ENCODE measurements around the gene PTH1R. TPM values are rescaled to one million over a fixed set of nuclear protein-coding genes. Genes with fewer than 3 reads are reported as not detected.

The PTH1R gene
- polyA plus RNA-seq, 1 donor (not counting 4 experiments of a cell fraction or from before 2014, with no cell fraction given), result not detected

DNA sequence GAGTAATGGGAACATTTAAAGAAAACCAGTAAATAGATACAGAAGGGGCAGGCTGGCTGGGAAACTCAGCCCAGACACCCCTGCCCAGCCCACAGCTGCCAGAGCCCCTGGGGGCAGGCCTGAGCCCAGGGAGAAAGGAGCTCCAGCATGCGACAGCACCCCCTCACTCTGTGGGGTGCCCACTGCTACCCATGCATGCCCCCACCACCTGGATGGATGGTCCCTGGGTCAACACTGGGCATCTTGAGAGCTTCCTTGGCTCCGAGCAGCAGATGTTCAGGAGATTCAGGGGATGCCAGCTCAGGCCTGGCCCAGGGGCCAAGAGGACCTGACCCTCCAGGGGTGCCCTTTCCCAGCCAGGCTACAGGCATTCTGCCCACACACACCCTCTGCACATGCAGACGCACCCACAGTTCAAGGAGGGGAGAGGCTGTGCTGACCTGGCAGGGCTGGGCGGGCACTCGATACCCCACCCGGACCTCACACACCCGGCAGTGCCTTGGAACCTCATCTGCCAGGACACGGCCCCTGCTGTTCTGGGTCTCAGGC is 31.5 kb downstream of the PTH1R start:
- Histone ChIP-seq H3K4me1 (ENCODE audit: control insufficient read depth, extremely low read depth, insufficient read depth, low read length) (peaks cover 12% of the 10 kb centered on the region), H3K4me3 (ENCODE audit: control insufficient read depth in 2 of 3, extremely low read depth in 1 of 3, insufficient read depth in 2 of 3, low read depth in 1 of 3, low read length in 3 of 3) (no peak overlapping the region), H2AFZ (ENCODE audit: control insufficient read depth, low read length) (no peak overlapping the region), H4K20me1 (ENCODE audit: control insufficient read depth, extremely low read depth, insufficient read depth, low read length) (no peaks in the 10 kb centered on the region), H3K27ac (ENCODE audit: control insufficient read depth, insufficient read depth, low read length) (no peak overlapping the region), H3K79me2 (ENCODE audit: control insufficient read depth, insufficient read depth, low read length) (no peaks in the 10 kb centered on the region), H3K9ac (ENCODE audit: control insufficient read depth, extremely low read depth, insufficient read depth, low read length) (no peak overlapping the region), H3K9me1 (ENCODE audit: control insufficient read depth, extremely low read depth, insufficient read depth, low read length) (no peaks in the 10 kb centered on the region), H3K9me3 (ENCODE audit: control insufficient read depth, low read depth, low read length) (no peaks in the 10 kb centered on the region), H3K27me3 (ENCODE audit: control insufficient read depth, extremely low read depth, insufficient read depth, low read length) (no peaks in the 10 kb centered on the region), H3K36me3 (ENCODE audit: control insufficient read depth in 2 of 2, extremely low read depth in 1 of 2, insufficient read depth in 2 of 2, low read length in 2 of 2) (no peaks in the 10 kb centered on the region), H3K4me2 (ENCODE audit: control insufficient read depth, extremely low read depth, insufficient read depth, low read depth, low read length) (peak overlapping the region; percentile 17)
- FAIRE-seq (no peak), DNase-seq (ENCODE audit: low read depth, low spot score) (no peak)
- dilution Hi-C loops (cut with MboI; ENCODE audit: extremely low pct_ligation_motif_present, low sequenced_read_pairs), result no loop called here
- TF ChIP-seq EZH2 (IDR thresholded peaks at IDR 0.05; ENCODE audit: low read length), result no peak
- TF ChIP-seq, protein P1, sequence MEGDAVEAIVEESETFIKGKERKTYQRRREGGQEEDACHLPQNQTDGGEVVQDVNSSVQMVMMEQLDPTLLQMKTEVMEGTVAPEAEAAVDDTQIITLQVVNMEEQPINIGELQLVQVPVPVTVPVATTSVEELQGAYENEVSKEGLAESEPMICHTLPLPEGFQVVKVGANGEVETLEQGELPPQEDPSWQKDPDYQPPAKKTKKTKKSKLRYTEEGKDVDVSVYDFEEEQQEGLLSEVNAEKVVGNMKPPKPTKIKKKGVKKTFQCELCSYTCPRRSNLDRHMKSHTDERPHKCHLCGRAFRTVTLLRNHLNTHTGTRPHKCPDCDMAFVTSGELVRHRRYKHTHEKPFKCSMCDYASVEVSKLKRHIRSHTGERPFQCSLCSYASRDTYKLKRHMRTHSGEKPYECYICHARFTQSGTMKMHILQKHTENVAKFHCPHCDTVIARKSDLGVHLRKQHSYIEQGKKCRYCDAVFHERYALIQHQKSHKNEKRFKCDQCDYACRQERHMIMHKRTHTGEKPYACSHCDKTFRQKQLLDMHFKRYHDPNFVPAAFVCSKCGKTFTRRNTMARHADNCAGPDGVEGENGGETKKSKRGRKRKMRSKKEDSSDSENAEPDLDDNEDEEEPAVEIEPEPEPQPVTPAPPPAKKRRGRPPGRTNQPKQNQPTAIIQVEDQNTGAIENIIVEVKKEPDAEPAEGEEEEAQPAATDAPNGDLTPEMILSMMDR (optimal IDR thresholded peaks at IDR 0.05 in 1 of 3, IDR thresholded peaks at IDR 0.05 in 1 of 3, conservative IDR thresholded peaks at IDR 0.05 in 1 of 3; ENCODE audit: extremely low read depth in 1 of 3, insufficient read depth in 2 of 3, low read length in 3 of 3), result no peak

DNA sequence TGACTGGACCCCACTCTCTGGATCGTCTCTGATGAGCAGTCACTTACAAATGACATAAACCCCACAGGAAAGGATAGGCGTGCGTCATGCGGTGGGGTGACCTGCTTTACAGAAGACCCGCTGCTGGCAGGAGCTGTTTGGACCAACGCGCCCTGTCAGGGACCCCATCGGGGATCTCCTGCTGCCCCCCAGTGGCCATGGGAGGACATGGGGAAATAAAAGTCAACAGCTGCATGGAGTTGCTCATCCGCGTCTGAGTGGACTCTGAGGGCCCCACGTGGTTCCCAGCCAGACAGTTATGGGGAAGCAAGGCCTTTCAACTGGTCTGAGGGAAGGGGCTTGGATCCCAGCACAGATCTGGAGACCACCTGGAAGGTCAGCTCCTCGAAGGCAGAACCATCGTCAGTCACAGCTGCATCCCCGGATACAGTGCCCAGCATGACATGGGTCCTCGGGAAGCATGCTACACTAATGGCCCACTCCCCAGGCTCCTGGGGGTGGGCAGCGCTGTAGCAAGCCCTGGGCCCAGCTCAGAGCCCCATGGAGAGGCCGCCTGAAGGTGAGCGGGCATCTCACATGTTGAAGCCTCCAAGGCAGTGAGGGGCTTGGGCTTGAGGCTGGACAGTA is 32.1 kb downstream of the PTH1R start:
- Histone ChIP-seq H3K9ac (ENCODE audit: control insufficient read depth, extremely low read depth, insufficient read depth, low read length) (no peak overlapping the region), H3K4me2 (ENCODE audit: control insufficient read depth, extremely low read depth, insufficient read depth, low read depth, low read length) (peak overlapping the region; percentile 17), H3K36me3 (ENCODE audit: control insufficient read depth in 2 of 2, extremely low read depth in 1 of 2, insufficient read depth in 2 of 2, low read length in 2 of 2) (no peaks in the 10 kb centered on the region), H4K20me1 (ENCODE audit: control insufficient read depth, extremely low read depth, insufficient read depth, low read length) (no peaks in the 10 kb centered on the region), H2AFZ (ENCODE audit: control insufficient read depth, low read length) (no peak overlapping the region), H3K27me3 (ENCODE audit: control insufficient read depth, extremely low read depth, insufficient read depth, low read length) (no peaks in the 10 kb centered on the region), H3K4me1 (ENCODE audit: control insufficient read depth, extremely low read depth, insufficient read depth, low read length) (peaks cover 13% of the 10 kb centered on the region), H3K9me3 (ENCODE audit: control insufficient read depth, low read depth, low read length) (no peaks in the 10 kb centered on the region), H3K9me1 (ENCODE audit: control insufficient read depth, extremely low read depth, insufficient read depth, low read length) (no peaks in the 10 kb centered on the region), H3K4me3 (ENCODE audit: control insufficient read depth in 2 of 3, extremely low read depth in 1 of 3, insufficient read depth in 2 of 3, low read depth in 1 of 3, low read length in 3 of 3) (no peak overlapping the region), H3K79me2 (ENCODE audit: control insufficient read depth, insufficient read depth, low read length) (no peaks in the 10 kb centered on the region), H3K27ac (ENCODE audit: control insufficient read depth, insufficient read depth, low read length) (no peak overlapping the region)
- FAIRE-seq, result no peak
- dilution Hi-C loops (cut with MboI; ENCODE audit: extremely low pct_ligation_motif_present, low sequenced_read_pairs), result no loop called here
- DNase-seq (ENCODE audit: low read depth, low spot score), result no peak
- TF ChIP-seq, protein P1 (optimal IDR thresholded peaks at IDR 0.05 in 1 of 3, IDR thresholded peaks at IDR 0.05 in 1 of 3, conservative IDR thresholded peaks at IDR 0.05 in 1 of 3; ENCODE audit: extremely low read depth in 1 of 3, insufficient read depth in 2 of 3, low read length in 3 of 3), result peak in 2 of 3 experiments; percentile 82 to 85
- no peak for TF ChIP-seq EZH2 (IDR thresholded peaks at IDR 0.05; ENCODE audit: low read length)
